ENCODE measurements around the gene FXR2. TPM values are rescaled to one million over a fixed set of nuclear protein-coding genes. Genes with fewer than 3 reads are reported as not detected.

The FXR2 gene
- total RNA-seq, 1 donor from 2014 or later = 39.3 TPM

GRCh38 chr17:7632492-7632894 lies 17.8 kb upstream of the FXR2 start:
- TF ChIP-seq CTCF (IDR thresholded peaks at IDR 0.05) = peak; percentile 49
- Histone ChIP-seq H3K9me3 (no peaks in the 10 kb centered on the region), H3K27me3 (no peaks in the 10 kb centered on the region), H3K27ac (no peak overlapping the region), H3K36me3 (no peaks in the 10 kb centered on the region), H3K4me3 (no peak overlapping the region), H3K4me1 (no peaks in the 10 kb centered on the region)
- no peak for DNase-seq
- ATAC-seq = peak; percentile 66
- intact Hi-C loops (cut with DNase I) = no loop called here

- no peak overlapping the region for H3K4me3 ChIP-seq
- no peak for TF ChIP-seq CTCF (IDR thresholded peaks at IDR 0.05)
- no peak for ATAC-seq
- no peaks in the 10 kb centered on the region for H3K27me3 ChIP-seq
- DNase-seq = no peak
- H3K9me3 ChIP-seq = no peaks in the 10 kb centered on the region
- no peaks in the 10 kb centered on the region for H3K36me3 ChIP-seq
- H3K27ac ChIP-seq = no peak overlapping the region
- peaks cover 3% of the 10 kb centered on the region for H3K4me1 ChIP-seq
- intact Hi-C loops (cut with DNase I) = no loop called here
These were observed 17.0 kb upstream of the FXR2 start for GRCh38 chr17:7631398-7632380.

GRCh38 chr17:7629939-7630571 lies 15.4 kb upstream of the FXR2 start, which contains the start of gene SHBG:
SHBG (plus strand) TSS chr17:7630135; CDS start chr17:7630173, 38 bp downstream.
- no peak for DNase-seq

GRCh38 chr17:7627250-7628121 lies 12.8 kb upstream of the FXR2 start, which contains the start of gene SAT2:
SAT2 (minus strand) TSS chr17:7627821; CDS start chr17:7627635, 186 bp downstream.
- ATAC-seq = peak; percentile 97
- TF ChIP-seq CTCF (IDR thresholded peaks at IDR 0.05) = no peak
- Histone ChIP-seq H3K27me3 (no peaks in the 10 kb centered on the region), H3K27ac (peak within 1 kb of the TSS; percentile 89), H3K4me3 (peak within 1 kb of the TSS; percentile 86), H3K9me3 (no peaks in the 10 kb centered on the region), H3K36me3 (peaks cover 8% of the 10 kb centered on the region), H3K4me1 (peaks cover 7% of the 10 kb centered on the region)
- peak; percentile 96 for DNase-seq
- intact Hi-C loops (cut with DNase I) = no loop called here

More at GRCh38 chr17:7629939-7630571, 15.4 kb upstream of the FXR2 start, which contains the start of gene SHBG:
- ATAC-seq = no peak
- Histone ChIP-seq H3K9me3 (no peaks in the 10 kb centered on the region), H3K4me3 (no peak within 1 kb of the TSS), H3K27ac (no peak within 1 kb of the TSS), H3K27me3 (no peaks in the 10 kb centered on the region), H3K36me3 (peaks cover 8% of the 10 kb centered on the region), H3K4me1 (peaks cover 7% of the 10 kb centered on the region)
- intact Hi-C loops (cut with DNase I) = no loop called here
- TF ChIP-seq CTCF (IDR thresholded peaks at IDR 0.05) = no peak

- no peak for TF ChIP-seq CTCF (IDR thresholded peaks at IDR 0.05)
- ATAC-seq = no peak
- H3K4me3 ChIP-seq = peak overlapping the region; percentile 86
- H3K27me3 ChIP-seq = no peaks in the 10 kb centered on the region
- intact Hi-C loops (cut with DNase I) = no loop called here
- DNase-seq = no peak
- H3K36me3 ChIP-seq = peaks cover 8% of the 10 kb centered on the region
- H3K27ac ChIP-seq = peak overlapping the region; percentile 89
- H3K4me1 ChIP-seq = peaks cover 7% of the 10 kb centered on the region
- no peaks in the 10 kb centered on the region for H3K9me3 ChIP-seq
These were observed 12.2 kb upstream of the FXR2 start for GRCh38 chr17:7626956-7627249.

All from upper lobe of right lung (tissue), 1 donor.